ENCODE data around the gene ART3.

The ART3 gene

DNA sequence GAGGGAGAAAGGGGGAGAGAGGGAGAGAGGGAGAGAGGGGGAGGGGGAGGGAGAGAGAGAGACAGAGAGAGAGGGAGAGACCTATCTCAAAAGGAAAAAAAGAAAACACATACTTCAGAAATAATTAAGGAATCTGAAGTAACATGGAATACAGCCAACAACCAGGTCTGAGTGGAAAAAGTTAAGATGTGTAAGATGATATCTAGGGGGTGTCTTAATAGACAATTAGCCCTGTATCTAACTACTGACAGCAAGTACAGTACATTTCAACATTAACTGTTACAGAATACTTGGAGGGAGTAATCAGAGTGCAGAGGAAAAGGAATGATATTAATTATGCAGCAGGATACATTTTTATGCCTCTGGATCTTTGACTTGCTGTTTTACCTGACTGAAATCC, 51.3 kb downstream of the ART3 start:
- DNase-seq (ENCODE audit: insufficient read length, low spot score) (no peak), FAIRE-seq (no peak)
- TF ChIP-seq, protein P1, sequence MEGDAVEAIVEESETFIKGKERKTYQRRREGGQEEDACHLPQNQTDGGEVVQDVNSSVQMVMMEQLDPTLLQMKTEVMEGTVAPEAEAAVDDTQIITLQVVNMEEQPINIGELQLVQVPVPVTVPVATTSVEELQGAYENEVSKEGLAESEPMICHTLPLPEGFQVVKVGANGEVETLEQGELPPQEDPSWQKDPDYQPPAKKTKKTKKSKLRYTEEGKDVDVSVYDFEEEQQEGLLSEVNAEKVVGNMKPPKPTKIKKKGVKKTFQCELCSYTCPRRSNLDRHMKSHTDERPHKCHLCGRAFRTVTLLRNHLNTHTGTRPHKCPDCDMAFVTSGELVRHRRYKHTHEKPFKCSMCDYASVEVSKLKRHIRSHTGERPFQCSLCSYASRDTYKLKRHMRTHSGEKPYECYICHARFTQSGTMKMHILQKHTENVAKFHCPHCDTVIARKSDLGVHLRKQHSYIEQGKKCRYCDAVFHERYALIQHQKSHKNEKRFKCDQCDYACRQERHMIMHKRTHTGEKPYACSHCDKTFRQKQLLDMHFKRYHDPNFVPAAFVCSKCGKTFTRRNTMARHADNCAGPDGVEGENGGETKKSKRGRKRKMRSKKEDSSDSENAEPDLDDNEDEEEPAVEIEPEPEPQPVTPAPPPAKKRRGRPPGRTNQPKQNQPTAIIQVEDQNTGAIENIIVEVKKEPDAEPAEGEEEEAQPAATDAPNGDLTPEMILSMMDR (IDR thresholded peaks at IDR 0.05; ENCODE audit: insufficient read depth, missing control alignments): no peak

DNA sequence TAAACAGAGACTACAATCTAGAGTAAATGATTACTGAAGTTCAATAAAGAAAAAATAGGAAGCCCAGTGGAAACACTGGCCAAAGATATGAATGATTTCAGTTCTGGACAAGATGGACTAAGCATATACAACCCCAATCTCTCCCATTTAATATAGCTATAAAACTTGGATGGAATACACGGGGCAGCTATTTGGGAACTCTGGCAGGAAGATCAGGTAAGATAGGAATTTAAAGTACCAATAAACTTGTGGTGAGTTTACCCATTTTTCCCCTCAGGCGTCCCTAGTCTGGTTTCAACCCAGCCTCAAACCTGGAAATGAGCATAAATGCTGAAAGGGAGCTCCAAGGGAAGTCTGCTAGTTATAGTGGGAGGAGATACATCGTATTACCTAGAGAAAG, 53.2 kb downstream of the ART3 start:
- no peak for DNase-seq (ENCODE audit: insufficient read length, low spot score)
- TF ChIP-seq, protein P1 (IDR thresholded peaks at IDR 0.05; ENCODE audit: insufficient read depth, missing control alignments): no peak
- no peak for FAIRE-seq

DNA sequence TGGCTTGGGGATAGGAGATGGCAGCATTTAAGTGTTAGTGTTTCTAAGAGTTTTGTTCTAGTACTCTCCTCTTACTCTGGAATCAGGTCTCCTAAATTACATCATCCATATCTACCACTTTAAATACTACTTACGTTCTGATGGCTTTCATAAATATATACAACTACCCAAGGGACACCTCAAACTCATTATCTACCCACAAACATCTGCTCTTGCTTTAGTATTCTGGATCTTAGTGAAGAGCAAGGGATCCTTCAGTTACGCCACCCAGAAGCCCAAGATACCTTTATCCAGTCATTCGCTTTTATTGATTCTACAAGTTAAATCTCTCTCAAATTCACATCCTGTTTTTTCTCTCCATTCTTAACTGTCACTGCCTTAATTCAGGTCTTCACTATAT, 66.7 kb downstream of the ART3 start:
- FAIRE-seq (no peak), DNase-seq (ENCODE audit: insufficient read length, low spot score) (no peak)
- TF ChIP-seq, protein P1 (IDR thresholded peaks at IDR 0.05; ENCODE audit: insufficient read depth, missing control alignments): no peak

DNA sequence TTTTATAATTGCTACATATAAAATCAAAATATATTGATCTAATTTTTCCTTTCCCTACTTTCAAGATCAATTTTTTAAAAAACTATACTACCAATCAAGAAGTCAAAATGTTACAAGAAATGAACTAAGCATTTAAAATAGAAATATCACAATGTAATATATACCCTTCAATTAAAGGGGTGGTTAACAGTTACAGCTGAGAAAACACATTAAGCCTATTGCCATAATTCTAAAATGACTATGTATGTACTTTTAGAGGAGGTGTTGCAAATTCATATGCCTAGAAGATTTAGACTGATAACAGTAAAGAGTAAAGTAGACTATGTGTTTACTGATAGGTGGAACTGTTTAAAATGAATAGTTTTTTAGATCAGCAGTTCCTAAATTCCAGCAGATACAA, 70.0 kb downstream of the ART3 start:
- TF ChIP-seq, protein P1 (IDR thresholded peaks at IDR 0.05; ENCODE audit: insufficient read depth, missing control alignments): no peak
- peak; percentile 35 for FAIRE-seq

DNA sequence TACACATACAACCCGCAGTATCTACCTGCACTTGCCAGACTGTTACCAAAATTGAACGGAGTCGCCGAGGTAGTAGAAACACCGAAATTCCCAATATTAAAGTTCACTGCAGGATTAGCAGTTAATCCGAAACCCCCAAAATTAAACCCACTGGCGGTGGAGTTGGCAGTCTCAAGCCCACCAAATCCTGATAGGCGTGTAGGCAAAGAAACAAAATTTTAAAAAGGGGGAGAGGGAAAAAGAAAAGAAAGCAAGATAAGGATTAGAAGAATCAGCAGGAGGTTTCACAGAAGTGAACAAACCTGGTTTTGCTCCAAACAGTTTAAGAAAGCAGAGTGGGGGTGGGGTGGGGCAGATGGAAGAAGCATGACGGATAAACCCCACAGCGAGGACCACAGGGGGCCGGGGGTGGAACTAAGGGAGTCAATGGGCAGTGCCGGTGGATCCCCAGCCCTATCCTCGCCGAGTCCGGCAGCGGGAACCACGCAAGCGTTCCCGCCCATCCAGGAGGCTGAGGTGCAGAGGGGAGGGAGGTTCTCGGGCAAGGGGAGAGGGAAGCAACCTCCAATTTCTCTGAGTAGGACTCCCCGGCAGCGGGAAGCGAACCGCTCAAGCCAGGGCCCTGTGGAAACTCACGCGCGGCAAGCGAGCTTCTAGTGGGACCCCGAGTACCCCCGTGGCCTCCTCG, 73.1 kb downstream of the ART3 start:
- TF ChIP-seq, protein P1 (IDR thresholded peaks at IDR 0.05; ENCODE audit: insufficient read depth, missing control alignments): no peak
- DNase-seq (ENCODE audit: insufficient read length, low spot score) (peak; percentile 47), FAIRE-seq (no peak)

More for the DNA sequence above, 70.0 kb downstream of the ART3 start:
- no peak for DNase-seq (ENCODE audit: insufficient read length, low spot score)

DNA sequence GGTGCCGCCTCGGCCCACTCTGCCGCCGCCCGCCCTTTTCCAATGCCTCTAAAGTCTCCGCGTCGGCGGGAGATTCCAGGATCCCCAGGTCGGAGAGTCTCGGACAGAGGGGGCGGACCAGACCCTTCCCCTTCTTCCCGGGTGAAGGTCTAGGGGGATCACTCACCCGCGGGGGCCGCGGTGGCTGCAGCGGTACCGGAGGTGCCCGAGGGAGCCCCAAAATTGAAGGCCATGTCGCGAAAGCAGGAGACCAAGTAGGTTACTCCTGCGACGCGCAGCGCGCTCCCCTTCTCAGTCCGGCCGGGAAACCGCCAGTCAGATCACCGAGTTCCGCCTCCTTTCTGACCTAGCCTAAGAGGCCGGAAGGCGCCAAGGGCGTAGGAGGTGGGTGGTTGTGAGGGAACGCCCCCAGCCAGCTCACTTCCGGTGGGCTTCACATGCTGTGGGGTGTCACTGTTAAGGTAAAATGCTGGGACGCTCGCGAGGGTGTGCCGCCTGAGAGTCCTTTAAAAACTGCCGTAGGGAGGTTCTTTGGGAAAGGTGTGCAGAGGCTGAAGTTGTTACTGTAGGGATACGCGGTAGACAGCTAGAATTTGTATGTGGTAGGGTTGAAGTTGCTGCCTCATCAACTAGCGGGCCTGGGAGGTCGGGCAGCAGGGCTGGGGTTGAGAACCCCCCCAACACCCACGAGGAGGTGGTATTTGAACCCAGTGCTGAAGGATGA, 73.8 kb downstream of the ART3 start, which contains the start of gene NUP54:
NUP54 (minus strand) TSS at position 256 of the 724 bp plus-strand sequence; CDS start at position 233, 23 bp downstream.
- DNase-seq (ENCODE audit: insufficient read length, low spot score): peak; percentile 64
- FAIRE-seq: peak; percentile 6
- TF ChIP-seq, protein P1 (IDR thresholded peaks at IDR 0.05; ENCODE audit: insufficient read depth, missing control alignments): no peak

DNA sequence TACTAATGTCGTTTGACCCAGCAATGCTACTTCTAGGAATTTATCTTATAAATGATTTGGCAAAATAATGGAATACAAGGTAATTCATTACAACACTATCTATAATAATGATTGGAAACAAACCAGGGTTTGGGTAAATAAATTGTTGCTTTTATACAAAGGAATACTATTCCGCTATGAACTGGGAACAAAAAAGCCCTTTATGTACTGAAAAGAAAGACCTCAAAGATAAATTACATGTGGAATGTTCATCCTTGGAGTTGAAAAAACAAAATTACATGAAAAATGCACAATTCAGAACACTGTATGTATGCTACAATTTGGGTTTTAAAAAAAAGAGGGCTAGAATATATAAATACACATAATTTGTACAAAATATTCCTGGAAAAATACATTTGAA, 78.8 kb downstream of the ART3 start:
- TF ChIP-seq, protein P1 (IDR thresholded peaks at IDR 0.05; ENCODE audit: insufficient read depth, missing control alignments): no peak
- DNase-seq (ENCODE audit: insufficient read length, low spot score): no peak
- FAIRE-seq: peak; percentile 51
